Measurements from ENCODE around the gene KRT37.
"Not testable (repeated sequence)": the region's sequence is repeated elsewhere in the genome, so short reads cannot be mapped to it uniquely, and the experiment has no call there.

KRT37 gene

GRCh38 chr17:41411072-41411840, 13.1 kb downstream of the KRT37 start:
- DNase-seq (ENCODE audit: insufficient read length, low spot score) (no peak), FAIRE-seq (peak; percentile 36)

- FAIRE-seq (no peak), DNase-seq (ENCODE audit: insufficient read length, low spot score) (no peak)
Measured at GRCh38 chr17:41407226-41407625, 17.2 kb downstream of the KRT37 start.

GRCh38 chr17:41406205-41406604, 18.2 kb downstream of the KRT37 start:
- FAIRE-seq (peak; percentile 4), DNase-seq (ENCODE audit: insufficient read length, low spot score) (no peak)

GRCh38 chr17:41404024-41404671, 20.2 kb downstream of the KRT37 start:
- peak; percentile 51 for FAIRE-seq
- peak; percentile 88 for DNase-seq (ENCODE audit: insufficient read length, low spot score)

- no peak for DNase-seq (ENCODE audit: insufficient read length, low spot score)
- FAIRE-seq, result peak; percentile 96
Measured at GRCh38 chr17:41403404-41404023, 20.9 kb downstream of the KRT37 start.

- DNase-seq (ENCODE audit: insufficient read length, low spot score) (no peak), FAIRE-seq (peak; percentile 63)
Measured at GRCh38 chr17:41402161-41402560, 22.2 kb downstream of the KRT37 start.

GRCh38 chr17:41396996-41397660, 27.3 kb downstream of the KRT37 start, which contains the start of gene KRT31:
KRT31 (minus strand) TSS chr17:41397608; CDS start chr17:41397539, 69 bp downstream.
- no peak for FAIRE-seq
- DNase-seq (ENCODE audit: insufficient read length, low spot score), result no peak

- no peak for FAIRE-seq
- no peak for DNase-seq (ENCODE audit: insufficient read length, low spot score)
Measured at GRCh38 chr17:41396340-41396739, 28.0 kb downstream of the KRT37 start.

- DNase-seq (ENCODE audit: insufficient read length, low spot score), result no peak
- FAIRE-seq, result no peak
Measured at GRCh38 chr17:41395611-41396010, 28.8 kb downstream of the KRT37 start.

GRCh38 chr17:41395044-41395443, 29.3 kb downstream of the KRT37 start:
- DNase-seq (ENCODE audit: insufficient read length, low spot score); FAIRE-seq: not testable (repeated sequence)

GRCh38 chr17:41394254-41394996, 30.0 kb downstream of the KRT37 start:
- DNase-seq (ENCODE audit: insufficient read length, low spot score) (no peak), FAIRE-seq (peak; percentile 72)

GRCh38 chr17:41393826-41394225, 30.6 kb downstream of the KRT37 start:
- DNase-seq (ENCODE audit: insufficient read length, low spot score), result no peak
- FAIRE-seq, result no peak

GRCh38 chr17:41393294-41393693, 31.1 kb downstream of the KRT37 start:
- no peak for FAIRE-seq

GRCh38 chr17:41392278-41392677, 32.1 kb downstream of the KRT37 start:
- no peak for DNase-seq (ENCODE audit: insufficient read length, low spot score)
- no peak for FAIRE-seq

More at GRCh38 chr17:41393294-41393693, 31.1 kb downstream of the KRT37 start:
- no peak for DNase-seq (ENCODE audit: insufficient read length, low spot score)

GRCh38 chr17:41391535-41391934, 32.9 kb downstream of the KRT37 start:
- no peak for FAIRE-seq

GRCh38 chr17:41390411-41390938, 33.9 kb downstream of the KRT37 start:
- DNase-seq (ENCODE audit: insufficient read length, low spot score) (no peak), FAIRE-seq (no peak)

More at GRCh38 chr17:41391535-41391934, 32.9 kb downstream of the KRT37 start:
- DNase-seq (ENCODE audit: insufficient read length, low spot score), result no peak

- DNase-seq (ENCODE audit: insufficient read length, low spot score) (no peak), FAIRE-seq (no peak)
Measured at GRCh38 chr17:41387670-41388069, 36.7 kb downstream of the KRT37 start.

- no peak for FAIRE-seq
Measured at GRCh38 chr17:41386227-41386626, 38.2 kb downstream of the KRT37 start.

GRCh38 chr17:41383690-41384089, 40.7 kb downstream of the KRT37 start:
- DNase-seq (ENCODE audit: insufficient read length, low spot score) (no peak), FAIRE-seq (no peak)

More at GRCh38 chr17:41386227-41386626, 38.2 kb downstream of the KRT37 start:
- DNase-seq (ENCODE audit: insufficient read length, low spot score), result no peak

GRCh38 chr17:41382394-41382793, 42.0 kb downstream of the KRT37 start:
- DNase-seq (ENCODE audit: insufficient read length, low spot score) (no peak), FAIRE-seq (no peak)
